Skeletal muscle satellite cell (primary cell): ENCODE data around the gene THUMPD2. TPM values are rescaled to one million over a fixed set of nuclear protein-coding genes. Genes with fewer than 3 reads are reported as not detected.
"Not testable (repeated sequence)": the region's sequence is repeated elsewhere in the genome, so short reads cannot be mapped to it uniquely, and the experiment has no call there.

Source experiments
- H3K27me3 ChIP-seq: 2 replicates; pipeline ENCODE4 v1.7.0; 2013; ENCODE audit warnings: low read length; ENCODE audit not compliant: control insufficient read depth, insufficient read depth
- H3K36me3 ChIP-seq: 2 replicates; pipeline ENCODE4 v1.7.0; 2013; ENCODE audit warnings: mild to moderate bottlenecking, control low read depth, low read length; ENCODE audit not compliant: insufficient read depth
- H3K4me1 ChIP-seq: 2 replicates; pipeline ENCODE4 v1.7.0; 2013; ENCODE audit warnings: low read length; ENCODE audit not compliant: control insufficient read depth, insufficient read depth
- H3K4me2 ChIP-seq: 2 replicates; pipeline ENCODE4 v1.7.0; 2013; ENCODE audit warnings: mild to moderate bottlenecking, low read length
- H3K4me3 ChIP-seq: 2 replicates; pipeline ENCODE4 v1.7.0; 2013; ENCODE audit warnings: low read length
- H3K9ac ChIP-seq: 2 replicates; pipeline ENCODE4 v1.7.0; 2013; ENCODE audit warnings: mild to moderate bottlenecking, low read depth, low read length, moderate library complexity
- H3K9me3 ChIP-seq: replicated peaks from 2 replicates; pipeline ENCODE4 v1.7.0; 2013; ENCODE audit warnings: mild to moderate bottlenecking, control low read depth, low read length
- total RNA-seq: library from RNA; depleted of rRNA; stranded (reverse); fragments of >200 nt; gene quantifications from 2 replicates; pipeline ENCODE4 v1.2.3, GENCODE V29; 2012; rRNA removed

THUMPD2 gene, protein sequence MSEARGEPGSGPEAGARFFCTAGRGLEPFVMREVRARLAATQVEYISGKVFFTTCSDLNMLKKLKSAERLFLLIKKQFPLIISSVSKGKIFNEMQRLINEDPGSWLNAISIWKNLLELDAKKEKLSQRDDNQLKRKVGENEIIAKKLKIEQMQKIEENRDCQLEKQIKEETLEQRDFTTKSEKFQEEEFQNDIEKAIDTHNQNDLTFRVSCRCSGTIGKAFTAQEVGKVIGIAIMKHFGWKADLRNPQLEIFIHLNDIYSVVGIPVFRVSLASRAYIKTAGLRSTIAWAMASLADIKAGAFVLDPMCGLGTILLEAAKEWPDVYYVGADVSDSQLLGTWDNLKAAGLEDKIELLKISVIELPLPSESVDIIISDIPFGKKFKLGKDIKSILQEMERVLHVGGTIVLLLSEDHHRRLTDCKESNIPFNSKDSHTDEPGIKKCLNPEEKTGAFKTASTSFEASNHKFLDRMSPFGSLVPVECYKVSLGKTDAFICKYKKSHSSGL
- 7.4 and 27.4 TPM in 2 replicates for total RNA-seq

GRCh38 chr2:39778775-39779340, at the start of gene THUMPD2:
THUMPD2 (minus strand) TSS chr2:39779258; CDS start chr2:39779239, 19 bp downstream.
- H3K4me2 ChIP-seq, result peak within 1 kb of the TSS; percentile 88
- H3K27me3 ChIP-seq, result no peaks in the 10 kb centered on the region
- peaks cover 35% of the 10 kb centered on the region for H3K4me1 ChIP-seq
- H3K36me3 ChIP-seq, result peaks cover 8% of the 10 kb centered on the region
- peak within 1 kb of the TSS; percentile 99 for H3K4me3 ChIP-seq
- peak within 1 kb of the TSS; percentile 98 for H3K9ac ChIP-seq
- H3K9me3 ChIP-seq, result no peaks in the 10 kb centered on the region

DNA sequence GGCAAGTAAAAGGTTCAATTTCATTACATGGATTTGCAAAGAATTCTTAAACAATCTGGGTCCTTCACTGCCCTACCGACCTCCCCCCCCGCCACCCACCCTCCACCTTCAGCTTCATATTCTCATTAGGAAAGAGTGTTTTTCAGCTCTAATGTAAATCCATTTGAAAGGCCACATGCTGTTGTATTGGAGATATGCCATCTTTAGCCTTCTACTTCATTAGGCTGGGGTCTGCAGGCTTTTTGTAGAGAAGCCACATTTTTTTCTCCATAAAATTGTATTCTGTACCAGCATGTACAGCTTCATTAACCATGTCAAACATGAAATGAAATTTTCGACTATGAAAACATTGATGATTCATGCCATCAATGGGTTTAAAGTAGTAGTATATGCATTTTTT, 42.8 kb upstream of the THUMPD2 start:
- H3K4me2 ChIP-seq, result no peak overlapping the region
- H3K9ac ChIP-seq, result no peak overlapping the region
- H3K36me3 ChIP-seq, result no peaks in the 10 kb centered on the region
- H3K4me1 ChIP-seq, result no peaks in the 10 kb centered on the region
- no peak overlapping the region for H3K4me3 ChIP-seq
- no peaks in the 10 kb centered on the region for H3K9me3 ChIP-seq
- H3K27me3 ChIP-seq, result peaks cover 4% of the 10 kb centered on the region

GRCh38 chr2:39816845-39817244, 37.8 kb upstream of the THUMPD2 start:
- H3K27me3 ChIP-seq, result peaks cover 6% of the 10 kb centered on the region
- H3K36me3 ChIP-seq, result no peaks in the 10 kb centered on the region
- H3K4me1 ChIP-seq, result no peaks in the 10 kb centered on the region
- H3K4me2 ChIP-seq, result no peak overlapping the region
- no peak overlapping the region for H3K4me3 ChIP-seq
- H3K9me3 ChIP-seq, result no peaks in the 10 kb centered on the region
- H3K9ac ChIP-seq, result no peak overlapping the region

DNA sequence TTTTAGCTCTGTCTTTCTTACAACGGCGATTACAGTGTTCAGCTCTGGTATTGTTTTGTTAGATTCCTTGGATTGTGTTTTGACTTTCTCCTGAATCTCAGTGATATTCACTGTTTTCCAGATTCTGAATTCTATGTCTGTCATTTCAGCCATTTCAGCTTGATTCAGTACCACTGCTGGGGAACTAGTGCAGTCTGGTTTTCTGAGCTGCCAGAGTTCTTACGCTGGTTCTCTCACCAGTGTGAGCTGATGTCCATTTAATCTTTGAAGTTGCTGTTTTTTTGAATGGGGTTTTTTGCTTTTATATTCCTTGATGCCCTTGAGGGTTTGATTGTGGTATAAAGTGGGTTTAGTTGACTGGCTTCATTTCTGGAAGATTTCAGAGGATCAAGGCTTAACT, 37.4 kb upstream of the THUMPD2 start:
- Histone ChIP-seq H3K9ac (no peak overlapping the region), H3K9me3 (no peaks in the 10 kb centered on the region), H3K4me3 (no peak overlapping the region), H3K27me3 (peaks cover 6% of the 10 kb centered on the region), H3K4me1 (no peaks in the 10 kb centered on the region), H3K4me2 (no peak overlapping the region), H3K36me3 (no peaks in the 10 kb centered on the region)

DNA sequence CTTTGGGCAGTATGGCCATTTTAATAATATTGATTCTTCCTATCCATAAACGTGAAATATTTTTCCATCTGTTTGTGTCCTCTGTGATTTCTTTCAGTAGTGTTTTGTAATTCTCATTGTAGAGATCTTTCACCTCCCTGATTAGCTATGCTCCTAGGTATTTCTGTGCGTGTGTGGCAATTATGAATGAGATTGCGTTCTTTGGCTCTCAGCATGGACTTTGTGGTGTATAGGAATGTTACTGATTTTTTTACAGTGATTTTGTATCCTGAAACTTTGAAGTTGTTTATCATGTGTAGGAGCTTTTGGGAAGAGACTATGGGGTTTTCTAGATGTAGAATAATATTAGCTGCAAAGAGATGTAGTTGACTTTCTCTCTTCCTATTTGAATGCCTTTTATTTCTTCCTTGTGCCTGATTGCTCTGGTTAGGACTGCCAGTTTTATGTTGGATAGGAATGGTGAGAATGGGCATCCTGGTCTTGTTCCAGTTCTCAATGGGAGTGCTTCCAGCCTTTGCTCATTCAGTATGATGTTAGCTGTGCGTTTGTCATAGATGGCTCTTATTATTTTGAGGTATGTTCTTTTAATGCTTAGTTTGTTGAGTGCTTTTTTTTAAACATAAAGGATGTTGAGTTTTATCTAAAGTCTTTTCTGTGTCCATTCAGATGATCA, 27.0 kb upstream of the THUMPD2 start:
- H3K9me3 ChIP-seq, result no peaks in the 10 kb centered on the region
- H3K4me1 ChIP-seq, result no peaks in the 10 kb centered on the region
- no peak overlapping the region for H3K4me2 ChIP-seq
- H3K36me3 ChIP-seq, result no peaks in the 10 kb centered on the region
- H3K9ac ChIP-seq, result no peak overlapping the region
- no peaks in the 10 kb centered on the region for H3K27me3 ChIP-seq
- H3K4me3 ChIP-seq, result no peak overlapping the region

GRCh38 chr2:39803839-39804238, 24.8 kb upstream of the THUMPD2 start:
- no peaks in the 10 kb centered on the region for H3K4me1 ChIP-seq
- no peak overlapping the region for H3K4me3 ChIP-seq
- no peaks in the 10 kb centered on the region for H3K36me3 ChIP-seq
- no peaks in the 10 kb centered on the region for H3K9me3 ChIP-seq
- H3K4me2 ChIP-seq, result no peak overlapping the region
- H3K9ac ChIP-seq, result no peak overlapping the region
- H3K27me3 ChIP-seq, result peaks cover 2% of the 10 kb centered on the region

- no peak overlapping the region for H3K4me3 ChIP-seq
- no peaks in the 10 kb centered on the region for H3K36me3 ChIP-seq
Measured at GRCh38 chr2:39800752-39801151, 21.7 kb upstream of the THUMPD2 start.

GRCh38 chr2:39796134-39796533, 17.1 kb upstream of the THUMPD2 start:
- H3K9ac ChIP-seq, result no peak overlapping the region
- H3K4me2 ChIP-seq, result no peak overlapping the region
- H3K4me3 ChIP-seq, result no peak overlapping the region
- peaks cover 2% of the 10 kb centered on the region for H3K27me3 ChIP-seq
- no peaks in the 10 kb centered on the region for H3K36me3 ChIP-seq
- H3K4me1 ChIP-seq, result no peaks in the 10 kb centered on the region
- H3K9me3 ChIP-seq, result no peaks in the 10 kb centered on the region

More at GRCh38 chr2:39800752-39801151, 21.7 kb upstream of the THUMPD2 start:
- H3K4me2 ChIP-seq, result no peak overlapping the region
- no peak overlapping the region for H3K9ac ChIP-seq
- no peaks in the 10 kb centered on the region for H3K9me3 ChIP-seq
- no peaks in the 10 kb centered on the region for H3K4me1 ChIP-seq
- peaks cover 2% of the 10 kb centered on the region for H3K27me3 ChIP-seq

- not testable (repeated sequence) for H3K4me1 ChIP-seq, H3K36me3 ChIP-seq, H3K4me3 ChIP-seq, H3K27me3 ChIP-seq, H3K9ac ChIP-seq, H3K4me2 ChIP-seq, H3K9me3 ChIP-seq
Measured at GRCh38 chr2:39790216-39790818, 11.3 kb upstream of the THUMPD2 start.

- no peak overlapping the region for H3K4me3 ChIP-seq
- H3K9me3 ChIP-seq, result no peaks in the 10 kb centered on the region
- no peaks in the 10 kb centered on the region for H3K36me3 ChIP-seq
- no peak overlapping the region for H3K4me2 ChIP-seq
- H3K4me1 ChIP-seq, result peaks cover 4% of the 10 kb centered on the region
- no peaks in the 10 kb centered on the region for H3K27me3 ChIP-seq
- no peak overlapping the region for H3K9ac ChIP-seq
Measured at GRCh38 chr2:39787950-39788349, 8.9 kb upstream of the THUMPD2 start.

GRCh38 chr2:39786761-39787522, 7.9 kb upstream of the THUMPD2 start:
- H3K4me1 ChIP-seq, result peaks cover 7% of the 10 kb centered on the region
- H3K27me3 ChIP-seq, result no peaks in the 10 kb centered on the region
- H3K9ac ChIP-seq, result no peak overlapping the region
- no peaks in the 10 kb centered on the region for H3K9me3 ChIP-seq
- H3K4me3 ChIP-seq, result no peak overlapping the region
- no peaks in the 10 kb centered on the region for H3K36me3 ChIP-seq
- no peak overlapping the region for H3K4me2 ChIP-seq
